ENCODE results near the gene NADK2.
A peak's percentile ranks its signal among the peaks of the same experiment; 100 is the strongest.

The NADK2 gene

DNA sequence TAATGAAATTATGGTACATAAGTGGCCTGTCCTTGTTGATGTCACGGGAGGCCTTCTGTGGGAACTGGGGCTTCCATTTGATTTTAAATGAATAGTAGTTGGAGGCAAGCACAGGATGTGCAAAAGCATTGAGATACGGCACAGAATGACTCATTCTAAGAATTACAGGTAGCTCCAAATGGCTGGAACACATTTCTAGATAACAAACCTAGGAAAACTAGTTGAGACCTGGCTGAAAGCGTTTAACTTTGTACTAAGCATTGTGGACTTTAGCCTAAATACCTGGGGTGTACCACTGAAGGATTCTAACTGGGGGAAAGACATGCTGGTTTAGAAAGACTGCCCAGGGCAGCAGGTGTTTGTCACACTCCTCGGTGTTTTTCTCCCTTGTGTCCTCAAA lies 80.4 kb downstream of the NADK2 start:
- DNase-seq: no peak

DNA sequence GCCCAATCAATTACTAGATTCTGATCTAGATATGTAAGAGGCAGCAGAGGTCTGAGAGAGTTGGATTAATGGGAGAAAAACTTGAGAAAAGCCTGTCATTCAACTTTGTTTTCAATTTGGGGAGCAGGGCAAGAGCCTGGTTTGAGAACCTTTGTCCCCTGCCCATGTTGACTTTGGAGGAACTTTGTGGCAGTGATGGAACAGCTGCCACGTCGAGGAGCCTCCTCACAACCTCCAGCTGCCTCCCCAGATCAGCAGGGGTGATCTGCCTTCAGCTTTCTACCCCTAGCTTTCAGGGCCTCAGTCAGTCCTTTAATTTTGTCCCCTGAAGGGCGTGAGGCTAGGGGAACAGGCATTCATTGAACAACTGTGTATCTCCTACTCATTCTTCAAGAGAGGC lies 81.1 kb downstream of the NADK2 start:
- DNase-seq: no peak

DNA sequence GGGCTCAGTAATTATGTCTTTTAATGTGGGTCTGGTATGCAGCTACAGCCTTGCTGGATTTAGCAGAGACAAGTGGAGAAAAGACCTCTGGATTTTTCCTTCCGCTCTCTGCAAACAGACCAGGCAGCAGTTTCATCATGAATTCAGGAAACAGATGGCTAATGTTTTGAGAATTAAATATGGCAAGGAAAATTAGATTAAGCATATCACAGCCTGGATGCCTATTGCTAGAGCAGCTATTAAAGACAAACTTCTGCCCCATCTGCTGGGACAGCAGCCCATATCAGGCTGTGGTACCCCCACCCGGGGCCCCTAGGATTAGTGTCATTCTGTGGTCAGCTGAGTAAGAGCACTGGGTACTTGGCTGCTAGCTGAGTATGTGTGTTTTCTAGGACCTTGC lies 83.6 kb downstream of the NADK2 start:
- DNase-seq: no peak

DNA sequence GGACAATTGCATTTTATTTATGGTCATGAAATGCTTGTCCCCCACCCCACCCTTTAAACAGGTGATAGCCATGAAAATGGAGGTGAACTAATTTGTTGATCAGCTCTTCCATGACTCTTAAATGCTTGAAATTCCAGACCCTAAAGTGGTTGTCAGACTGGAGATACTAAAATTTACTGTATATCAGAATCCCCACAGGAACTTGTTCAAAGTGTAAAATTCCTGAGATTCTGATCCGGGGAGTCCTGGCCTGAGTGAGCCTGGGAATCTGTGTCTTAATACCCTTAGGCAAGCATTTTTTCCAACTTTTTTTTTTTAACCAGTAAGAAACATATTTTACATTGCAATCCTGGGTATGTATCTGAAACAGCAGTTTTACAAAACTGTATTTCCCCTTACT lies 85.1 kb downstream of the NADK2 start:
- DNase-seq: no peak

DNA sequence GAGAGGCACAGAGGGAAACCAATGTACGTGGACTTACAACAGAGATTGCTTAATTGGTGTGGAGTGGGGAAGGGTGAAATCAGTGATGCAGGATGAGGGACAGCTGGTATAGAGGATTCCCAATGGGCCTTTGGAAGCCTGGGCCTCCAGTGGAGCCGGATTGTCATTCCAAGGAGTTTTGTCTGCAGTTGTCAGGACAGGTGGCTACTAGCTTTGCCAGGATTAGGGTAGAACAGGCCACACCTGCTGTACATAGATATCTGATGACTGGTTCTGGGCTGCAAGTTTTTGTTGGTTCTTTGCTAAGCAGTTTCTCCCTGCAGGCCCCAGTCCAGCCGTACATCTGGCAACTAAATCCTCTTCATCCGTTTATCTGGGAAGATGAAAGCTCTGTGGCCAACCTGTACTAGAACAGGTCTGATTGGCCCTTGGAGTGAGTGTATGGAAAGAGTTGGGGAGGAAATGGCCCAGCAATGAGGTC lies 85.6 kb downstream of the NADK2 start:
- DNase-seq: no peak

DNA sequence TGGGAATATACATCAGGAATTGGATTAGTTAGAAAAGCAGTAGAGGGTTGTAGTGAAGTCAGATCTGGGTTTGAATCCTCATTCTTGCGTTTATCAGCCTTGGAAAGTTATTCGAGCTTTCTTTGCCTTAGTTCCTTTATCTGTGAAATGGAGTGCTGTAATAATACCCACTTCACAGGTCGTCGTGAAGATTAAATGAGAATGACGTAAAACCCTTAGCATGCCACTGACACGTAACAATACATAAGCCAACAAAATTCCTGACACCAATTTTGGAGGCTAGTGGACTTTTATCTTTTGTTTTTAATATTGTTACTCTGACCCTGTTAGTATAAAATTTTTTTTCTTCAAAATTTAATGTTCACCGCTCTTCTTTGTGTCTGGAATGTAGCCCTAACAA lies 86.4 kb downstream of the NADK2 start:
- DNase-seq: no peak

DNA sequence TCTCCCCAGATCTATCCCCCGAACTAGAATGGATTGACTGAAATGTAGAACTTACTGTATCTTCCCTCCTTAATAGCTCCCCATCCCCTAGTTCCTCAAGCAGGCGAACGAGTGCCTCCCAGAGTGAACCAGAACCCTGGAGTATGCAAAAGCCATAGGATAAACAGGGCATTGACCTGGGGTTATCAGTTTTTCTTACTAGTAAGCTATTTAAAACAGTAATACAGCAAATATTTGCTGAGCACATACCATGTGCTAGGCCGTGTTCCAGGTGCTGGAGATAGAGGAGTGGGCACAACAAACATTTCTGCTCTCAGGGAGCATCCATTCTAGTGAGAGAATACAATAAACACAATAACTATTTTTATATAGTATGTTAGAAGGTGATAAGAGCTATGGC lies 88.0 kb downstream of the NADK2 start:
- DNase-seq: no peak

DNA sequence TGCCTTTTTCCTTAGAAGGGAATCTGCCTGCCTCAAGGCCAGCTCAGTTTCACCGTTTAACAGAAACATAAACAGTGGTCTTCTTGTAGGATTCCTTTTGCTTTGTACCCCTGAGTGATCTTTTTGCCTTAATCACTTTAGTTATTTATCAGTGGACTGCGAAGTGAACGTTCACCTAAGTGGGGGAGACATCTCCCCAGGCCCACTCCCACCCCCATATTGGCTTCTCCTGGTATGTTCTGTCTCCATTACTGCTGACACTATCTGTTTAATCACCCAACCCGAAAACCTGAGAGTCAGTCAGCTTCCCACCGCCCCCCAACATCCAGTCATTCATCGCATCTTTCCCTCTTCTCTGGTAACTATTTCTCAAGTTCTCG lies 88.4 kb downstream of the NADK2 start:
- DNase-seq: no peak

DNA sequence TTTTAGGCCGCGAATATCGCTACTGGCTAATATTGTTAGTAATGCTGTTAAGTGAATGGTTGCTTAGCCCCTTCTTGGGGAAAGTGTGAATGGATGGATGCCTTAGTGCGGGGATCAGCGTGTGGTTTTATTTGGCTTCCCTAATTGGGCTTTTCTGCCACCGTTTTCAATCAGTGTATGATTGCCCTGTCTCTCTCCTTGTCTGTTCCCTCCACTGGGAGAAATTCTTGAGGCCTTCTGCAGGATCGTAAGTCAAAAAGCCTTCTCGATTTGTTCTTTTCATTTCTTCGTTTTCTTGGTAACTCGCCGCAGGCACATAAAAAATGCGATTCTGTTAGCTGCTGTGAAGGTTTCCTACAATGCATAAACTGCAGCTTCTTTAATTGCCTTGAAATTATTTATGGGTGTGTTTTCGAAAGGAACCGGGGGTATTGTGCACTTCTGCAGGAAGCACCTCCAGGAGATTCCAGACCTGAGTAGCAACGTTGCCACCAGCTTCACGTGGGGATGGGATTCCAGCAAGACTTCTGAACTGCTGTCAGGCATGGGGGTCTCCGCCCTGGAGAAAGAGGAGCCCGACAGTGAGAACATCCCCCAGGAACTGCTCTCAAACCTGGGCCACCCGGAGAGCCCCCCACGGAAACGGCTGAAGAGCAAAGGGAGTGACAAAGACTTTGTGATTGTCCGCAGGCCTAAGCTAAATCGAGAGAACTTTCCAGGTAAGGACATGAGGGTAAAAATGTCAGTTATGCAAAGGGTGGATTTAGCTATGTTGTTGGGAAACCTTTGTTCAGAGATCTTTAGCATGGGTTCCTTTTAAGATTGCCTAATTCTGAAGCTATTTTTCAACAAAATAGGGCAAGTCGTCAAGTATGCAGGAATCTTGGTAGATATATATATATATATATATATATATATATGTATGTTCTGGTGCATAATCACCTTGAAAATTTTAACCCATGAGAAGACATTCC lies 89.1 kb downstream of the NADK2 start:
- peak in 1 of 3 donors; percentile 10 for DNase-seq

DNA sequence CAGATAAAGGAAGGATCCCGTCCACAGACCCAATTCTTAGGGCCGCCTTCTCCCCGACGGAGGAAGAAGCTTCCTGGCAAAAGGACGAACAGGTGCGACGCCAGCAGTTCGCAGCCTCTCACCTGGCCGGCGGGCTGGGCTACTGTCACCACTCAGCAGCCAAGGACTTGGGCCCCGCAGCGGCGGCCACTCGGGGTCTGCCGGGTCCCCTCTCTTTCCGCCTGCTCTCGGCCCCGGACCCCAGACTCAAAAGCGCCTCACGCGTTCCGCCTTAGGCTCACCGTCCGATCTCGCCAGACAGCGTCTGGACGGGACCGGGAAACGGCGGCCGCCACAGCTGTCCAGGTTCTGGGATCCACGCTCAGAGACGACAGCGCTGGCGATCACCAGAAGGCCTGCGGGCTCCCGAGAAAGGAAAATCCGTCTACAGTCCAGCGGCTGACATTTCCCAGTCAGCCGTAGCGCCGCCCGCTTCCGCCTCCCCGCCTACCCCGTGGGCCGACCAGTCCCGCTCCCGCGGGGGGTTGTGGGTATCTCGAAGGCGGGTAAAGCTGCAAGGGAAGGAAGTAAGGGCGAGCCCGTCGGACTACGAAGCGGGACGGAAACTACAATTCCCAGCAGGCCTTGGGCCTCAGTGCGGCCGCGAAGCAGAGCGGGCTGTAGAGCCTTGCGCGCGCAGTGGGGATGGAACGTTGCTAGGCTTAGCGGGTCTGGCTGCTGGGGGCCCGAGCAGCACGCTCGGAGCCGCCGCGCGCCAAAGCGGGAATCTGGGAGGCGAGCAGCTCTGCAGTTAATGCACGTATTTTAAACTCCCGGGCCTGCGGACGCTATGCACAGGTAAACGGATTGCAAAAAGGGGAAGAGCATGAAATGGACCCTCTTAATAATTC lies 90.0 kb downstream of the NADK2 start, which contains the start of the genes LMBRD2 and SKP2:
Gene LMBRD2, minus strand, starts transcription at position 454 of the 890 bp plus-strand sequence. CDS start 8,538 bp downstream, outside the sequence.
Gene SKP2, plus strand, starts transcription at position 678 of the 890 bp plus-strand sequence. Its CDS starts 152 bp downstream, at position 830.
- DNase-seq: peak; percentile 99

DNA sequence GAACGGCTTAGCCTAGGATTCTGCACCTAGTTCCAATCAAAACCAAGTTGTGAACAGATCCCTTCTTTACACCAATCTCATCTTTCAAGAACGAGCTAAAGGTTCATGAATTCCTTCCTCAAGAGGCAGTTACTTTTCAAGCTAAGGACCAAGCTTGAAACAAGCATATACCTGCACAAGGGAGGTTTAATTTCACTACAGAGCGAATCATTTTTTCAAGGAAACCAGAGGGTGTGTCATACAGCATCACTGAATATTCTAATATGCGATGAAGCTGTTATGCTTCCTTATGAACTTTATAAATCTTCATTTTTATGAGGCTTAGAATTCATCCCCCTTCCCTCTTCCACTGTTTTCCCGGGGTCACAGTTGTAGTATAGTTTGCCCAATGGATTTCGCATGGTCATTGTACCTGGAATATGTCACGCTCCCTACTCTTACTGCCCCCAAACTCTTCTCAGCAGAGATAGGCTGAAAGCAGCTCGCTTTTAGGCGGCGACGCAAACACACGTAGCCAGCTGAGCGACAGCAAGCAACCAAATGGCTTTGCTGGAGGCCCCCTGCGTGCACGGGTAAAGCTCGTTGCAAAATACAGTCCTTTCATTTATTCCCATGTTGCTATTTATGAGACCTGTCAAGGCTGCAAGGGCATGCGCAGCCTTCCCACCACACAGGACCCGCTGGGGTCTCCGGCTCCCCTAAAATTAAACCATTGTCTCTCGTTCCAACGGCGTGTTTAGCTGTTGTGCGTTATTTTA lies 90.9 kb downstream of the NADK2 start:
- peak; percentile 53 to 60 (median 54) for DNase-seq

DNA sequence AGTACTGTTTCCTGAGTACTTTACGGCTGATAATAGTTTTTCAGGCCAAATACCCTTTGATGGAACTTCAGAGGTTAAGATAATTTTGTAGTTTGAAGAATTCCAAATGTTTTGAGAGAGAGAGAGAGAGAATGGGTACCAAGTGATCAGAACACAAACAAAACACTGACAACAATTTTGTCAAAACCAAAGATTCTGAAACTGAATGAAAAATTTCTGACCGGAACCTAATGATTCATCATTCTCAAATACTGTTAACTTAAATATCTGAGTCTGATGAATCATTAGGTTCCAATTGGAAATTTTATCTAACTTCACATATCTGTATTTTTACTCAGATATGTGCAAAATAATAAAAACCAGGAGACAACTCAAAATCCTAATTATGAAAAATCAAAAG lies 94.0 kb downstream of the NADK2 start:
- DNase-seq: peak in 1 of 3 donors; percentile 9

DNA sequence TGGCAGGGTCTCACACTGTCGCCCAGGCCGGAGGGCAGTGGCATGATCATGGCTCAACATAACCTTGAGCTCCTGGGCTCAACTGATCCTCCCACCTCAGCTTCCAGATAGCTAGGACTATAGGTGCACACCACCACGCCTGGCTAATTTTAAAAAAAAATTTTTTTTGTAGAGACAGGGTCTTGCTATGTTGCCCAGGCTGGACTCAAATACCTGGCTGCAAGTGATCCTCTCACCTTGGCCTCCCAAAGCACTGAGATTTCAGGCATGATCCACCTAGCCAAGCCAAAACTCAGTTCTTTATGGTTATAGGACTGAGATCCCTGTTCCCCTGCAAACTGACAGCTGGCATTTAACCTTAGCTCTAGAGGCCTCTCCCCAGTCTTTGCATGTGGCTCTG lies 95.3 kb downstream of the NADK2 start:
- DNase-seq: no peak

DNA sequence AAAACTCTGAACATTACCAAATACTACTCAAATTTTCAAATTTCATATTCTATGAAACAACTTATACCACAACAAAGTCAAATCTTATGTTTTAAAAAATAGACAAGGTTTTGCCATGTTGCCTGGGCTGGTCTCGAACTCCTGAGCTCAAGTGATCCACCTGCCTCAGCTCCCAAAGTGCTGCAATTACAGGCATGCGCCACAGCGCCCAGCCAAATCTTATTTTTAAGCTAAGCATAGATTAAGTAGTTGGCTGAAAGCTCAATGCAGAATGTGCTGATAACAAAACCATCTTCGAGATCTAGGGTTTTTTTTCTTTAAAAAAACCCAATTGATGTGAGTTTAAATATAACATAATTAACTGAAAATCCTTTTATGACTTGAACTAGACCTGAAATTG lies 96.4 kb downstream of the NADK2 start:
- no peak for DNase-seq
